NCI-H526 treated with DMSO at 0.1 percent for 48 hours (cell line): ENCODE results near the gene CERS6.
"Not testable (repeated sequence)": the region's sequence is repeated elsewhere in the genome, so short reads cannot be mapped to it uniquely, and the experiment has no call there.

ENCODE experiments used
- DNase-seq: peaks from one replicate; lab custom pipeline; 2025; lab: John Stamatoyannopoulos, UW

CERS6 gene

GRCh38 chr2:168468354-168468753 lies 12.3 kb downstream of the CERS6 start:
- no peak for DNase-seq

GRCh38 chr2:168469281-168469988 lies 13.4 kb downstream of the CERS6 start:
- no peak for DNase-seq

DNA sequence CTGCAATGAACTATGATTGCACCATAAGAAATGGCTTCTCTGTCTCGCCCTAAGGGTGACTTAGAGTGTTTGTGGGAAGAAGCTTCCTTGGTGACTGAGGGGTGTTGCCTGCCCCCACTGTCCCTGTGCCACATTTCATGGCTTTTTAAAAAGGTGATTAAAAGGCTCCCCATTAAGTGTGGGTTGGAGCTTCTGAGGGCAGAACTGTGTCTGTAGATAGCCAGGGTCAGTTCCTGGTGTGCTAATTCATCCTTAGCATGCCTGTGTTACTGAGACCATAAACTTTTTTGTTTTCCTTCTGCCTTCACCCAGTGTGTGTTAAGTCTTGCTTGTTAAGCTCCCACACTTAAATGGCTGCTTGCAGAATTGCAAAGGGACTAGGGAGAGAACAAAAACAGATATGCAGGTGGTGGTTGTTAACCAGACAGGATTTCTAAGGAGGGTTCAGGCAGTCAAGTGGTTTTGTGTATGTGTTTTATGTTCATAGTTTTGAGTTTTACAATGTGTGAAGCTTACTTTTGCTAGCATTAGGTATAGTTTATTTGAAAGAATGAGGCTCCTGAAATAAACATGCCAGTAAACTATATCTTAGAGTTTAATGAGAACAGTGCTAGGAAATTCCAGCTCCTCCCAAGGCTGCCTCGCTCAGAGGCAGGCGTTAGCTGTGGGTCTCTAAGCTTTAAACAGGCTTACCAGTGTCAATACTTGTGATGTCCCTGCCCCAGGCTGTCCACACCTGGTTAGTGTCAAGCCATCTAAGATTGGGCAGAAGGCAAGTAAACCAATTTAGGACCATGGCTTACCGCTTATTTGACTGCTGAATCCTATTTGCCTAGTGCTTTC lies 14.5 kb downstream of the CERS6 start:
- no peak for DNase-seq

DNA sequence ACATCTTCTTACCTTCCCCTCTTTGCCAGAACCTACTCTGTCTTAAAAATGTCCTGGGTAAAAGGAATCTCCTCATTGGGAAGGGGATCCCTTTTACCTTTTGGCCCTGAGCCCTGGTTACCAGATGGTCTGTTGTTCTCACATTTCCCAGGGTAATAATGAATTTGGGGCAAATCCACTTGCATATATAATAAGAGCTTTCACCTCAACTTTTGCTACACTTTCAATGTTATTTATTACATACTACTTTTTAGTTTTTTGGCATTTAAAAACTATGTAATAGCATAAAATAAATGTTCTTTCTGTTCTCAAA lies 15.0 kb downstream of the CERS6 start:
- no peak for DNase-seq

DNA sequence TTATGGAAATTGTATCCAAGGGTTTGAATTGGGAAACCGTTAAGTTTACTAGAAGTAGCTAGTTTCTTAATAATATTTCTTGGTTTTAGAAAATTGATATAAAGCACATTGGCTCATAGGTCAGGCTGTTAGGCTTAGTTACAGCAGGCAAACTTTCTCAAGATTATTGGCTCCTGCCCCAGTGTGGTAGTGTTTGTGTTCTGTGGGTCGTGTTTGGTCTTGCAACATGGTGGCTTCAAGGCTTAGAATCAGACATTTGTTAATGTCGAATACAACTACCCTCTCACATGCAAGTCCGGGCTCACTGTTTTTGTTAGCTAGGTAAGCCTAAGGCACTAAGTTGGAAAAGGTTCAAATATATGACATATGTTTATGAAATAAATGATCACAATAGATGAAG lies 19.6 kb downstream of the CERS6 start:
- no peak for DNase-seq

GRCh38 chr2:168478206-168478605 lies 22.1 kb downstream of the CERS6 start:
- no peak for DNase-seq

- no peak for DNase-seq
Measured at GRCh38 chr2:168480356-168480755, 24.3 kb downstream of the CERS6 start.

GRCh38 chr2:168480825-168481585 lies 24.9 kb downstream of the CERS6 start:
- no peak for DNase-seq

GRCh38 chr2:168482269-168482668 lies 26.2 kb downstream of the CERS6 start:
- DNase-seq: no peak

DNA sequence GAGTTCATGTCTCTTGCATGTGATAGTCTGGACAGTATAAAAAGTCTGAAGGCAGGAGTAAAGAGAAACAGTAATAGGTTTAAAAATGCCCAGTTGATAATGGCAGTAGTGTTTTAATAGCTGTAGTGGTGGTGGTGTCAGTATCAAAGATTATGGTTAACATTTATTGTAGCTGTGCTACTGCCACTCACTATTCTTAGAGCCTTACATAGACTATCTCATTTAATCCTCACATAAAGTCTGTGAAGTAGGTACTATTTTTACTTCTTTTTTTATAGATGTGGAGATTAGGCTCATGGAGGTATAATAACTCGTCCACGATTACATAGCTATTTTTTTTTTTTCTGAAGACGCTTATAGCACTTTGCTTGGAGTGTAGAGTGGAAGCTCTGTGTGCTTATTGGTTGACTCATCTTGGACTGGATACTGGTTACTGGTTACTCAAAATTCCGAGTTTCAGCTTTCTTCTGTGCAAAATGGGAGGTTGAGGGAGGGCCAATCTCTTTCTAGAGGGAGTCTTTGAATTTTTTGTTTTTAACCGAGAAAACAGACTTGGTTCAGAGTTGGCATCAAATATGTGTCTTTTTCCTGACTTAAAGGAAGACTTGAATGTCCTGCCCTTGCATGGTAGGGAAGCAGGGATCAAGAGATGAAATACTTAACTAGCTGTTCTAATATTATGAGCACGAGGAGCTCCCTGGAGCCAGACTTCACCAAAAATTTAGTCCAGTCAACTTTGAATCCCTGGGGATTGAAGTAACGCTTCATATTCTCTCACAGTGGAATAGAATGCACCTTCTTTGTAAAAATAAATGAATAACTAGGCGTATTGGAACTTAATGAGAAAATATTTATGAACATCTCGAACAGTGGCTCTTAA lies 27.1 kb downstream of the CERS6 start:
- DNase-seq: no peak

- DNase-seq: no peak
Measured at GRCh38 chr2:168486477-168486876, 30.4 kb downstream of the CERS6 start.

GRCh38 chr2:168490015-168490874 lies 34.2 kb downstream of the CERS6 start:
- no peak for DNase-seq

- no peak for DNase-seq
Measured at GRCh38 chr2:168490946-168491605, 35.0 kb downstream of the CERS6 start.

DNA sequence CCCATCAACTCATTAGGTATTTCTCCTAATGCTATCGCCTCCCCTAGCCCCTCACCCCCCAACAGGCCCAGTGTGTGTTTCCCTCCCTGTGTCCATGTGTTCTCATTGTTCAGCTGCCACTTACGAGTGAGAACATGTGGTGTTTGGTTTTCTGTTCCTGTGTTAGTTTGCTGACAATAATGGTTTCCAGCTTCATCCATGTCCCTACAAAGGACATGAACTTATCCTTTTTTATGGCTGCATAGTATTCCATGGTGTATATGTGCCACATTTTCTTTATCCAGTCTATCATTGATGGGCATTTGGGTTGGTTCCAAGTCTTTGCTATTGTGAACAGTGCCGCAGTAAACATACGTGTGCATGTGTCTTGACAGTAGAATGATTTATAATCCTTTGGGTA lies 35.7 kb downstream of the CERS6 start:
- DNase-seq: not testable (repeated sequence)

DNA sequence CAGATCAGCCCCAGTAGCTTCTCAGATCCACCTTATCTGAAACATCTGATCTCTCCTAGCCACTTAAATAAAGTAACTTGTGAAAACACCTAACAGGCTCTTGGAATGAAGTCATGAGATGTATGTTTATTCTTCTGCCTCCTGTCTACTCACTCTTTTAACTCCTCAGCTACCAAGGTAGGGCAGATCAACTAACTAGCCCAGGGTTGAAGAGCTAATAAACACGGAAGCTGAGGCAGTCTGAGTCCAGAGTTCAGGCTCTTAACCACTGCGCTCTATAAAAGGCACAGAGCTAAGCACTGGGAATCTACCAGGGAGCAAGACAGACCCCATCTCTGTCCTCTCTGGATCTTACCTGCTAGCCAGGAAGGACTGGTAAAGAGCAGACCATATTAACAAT lies 37.1 kb downstream of the CERS6 start:
- not testable (repeated sequence) for DNase-seq

DNA sequence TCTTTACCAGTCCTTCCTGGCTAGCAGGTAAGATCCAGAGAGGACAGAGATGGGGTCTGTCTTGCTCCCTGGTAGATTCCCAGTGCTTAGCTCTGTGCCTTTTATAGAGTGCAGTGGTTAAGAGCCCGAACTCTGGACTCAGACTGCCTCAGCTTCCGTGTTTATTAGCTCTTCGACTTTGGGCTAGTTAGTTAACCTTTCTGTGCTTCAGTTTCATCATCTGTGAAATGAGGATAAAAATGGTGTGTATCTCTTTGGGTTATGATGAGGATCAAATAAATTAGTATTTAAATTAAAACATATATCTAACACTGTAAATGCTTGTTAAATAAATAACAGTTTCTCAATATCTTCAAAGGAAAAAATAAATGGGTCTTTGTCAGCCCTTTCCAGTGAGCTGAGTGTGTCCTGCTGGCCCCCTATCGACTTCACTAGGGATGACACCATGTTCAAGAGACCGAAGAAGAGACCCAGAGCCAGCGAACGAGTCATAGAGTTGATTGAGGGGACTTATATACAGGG lies 38.2 kb downstream of the CERS6 start:
- DNase-seq: no peak

- no peak for DNase-seq
Measured at GRCh38 chr2:168495524-168495923, 39.5 kb downstream of the CERS6 start.

DNA sequence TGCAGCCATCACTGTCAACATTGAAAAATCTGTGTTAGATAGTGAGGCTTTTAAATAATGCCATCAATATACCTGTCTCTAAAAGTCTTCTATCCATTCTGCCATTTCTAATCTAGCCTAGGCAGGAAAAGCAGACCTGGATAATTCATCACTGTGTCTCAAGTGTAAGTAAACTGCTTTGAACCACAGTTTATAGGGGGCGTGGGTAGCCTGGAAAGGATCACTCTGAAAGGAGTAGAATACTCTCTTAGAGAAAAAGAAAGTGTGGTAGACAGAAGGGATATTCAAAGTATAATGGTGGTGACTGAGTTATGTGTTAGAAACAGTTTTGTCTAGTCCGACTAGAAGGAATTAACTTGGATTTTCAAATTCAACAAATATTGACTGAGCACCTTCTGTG lies 40.8 kb downstream of the CERS6 start:
- no peak for DNase-seq

GRCh38 chr2:168499500-168499899 lies 43.4 kb downstream of the CERS6 start:
- no peak for DNase-seq

- DNase-seq: no peak
Measured at GRCh38 chr2:168500516-168500915, 44.4 kb downstream of the CERS6 start.
